ENCODE results near the gene PKNOX1.
"Not testable (repeated sequence)": the region's sequence is repeated elsewhere in the genome, so short reads cannot be mapped to it uniquely, and the experiment has no call there.

DNA sequence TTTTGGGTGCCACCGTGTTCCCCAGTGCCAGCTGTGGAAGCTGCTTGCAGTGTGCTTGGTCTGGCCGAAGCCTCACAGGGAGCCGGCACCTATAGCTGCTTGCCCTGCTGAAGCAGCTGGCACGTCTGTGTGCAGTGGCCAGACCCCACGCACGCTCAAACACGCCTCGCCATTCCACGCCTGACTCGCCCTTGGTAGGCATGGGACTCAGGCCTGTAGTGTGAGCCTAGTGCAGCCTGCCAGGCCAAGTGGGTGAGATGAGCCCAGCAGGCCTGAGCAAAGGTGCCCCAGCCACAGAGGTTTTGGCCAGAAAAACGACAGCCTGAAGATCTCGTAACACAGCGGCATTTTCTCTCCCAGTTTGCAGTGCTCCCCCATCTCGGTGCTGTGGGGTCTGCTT lies 68.9 kb downstream of the PKNOX1 start:
- TF ChIP-seq, protein P1, sequence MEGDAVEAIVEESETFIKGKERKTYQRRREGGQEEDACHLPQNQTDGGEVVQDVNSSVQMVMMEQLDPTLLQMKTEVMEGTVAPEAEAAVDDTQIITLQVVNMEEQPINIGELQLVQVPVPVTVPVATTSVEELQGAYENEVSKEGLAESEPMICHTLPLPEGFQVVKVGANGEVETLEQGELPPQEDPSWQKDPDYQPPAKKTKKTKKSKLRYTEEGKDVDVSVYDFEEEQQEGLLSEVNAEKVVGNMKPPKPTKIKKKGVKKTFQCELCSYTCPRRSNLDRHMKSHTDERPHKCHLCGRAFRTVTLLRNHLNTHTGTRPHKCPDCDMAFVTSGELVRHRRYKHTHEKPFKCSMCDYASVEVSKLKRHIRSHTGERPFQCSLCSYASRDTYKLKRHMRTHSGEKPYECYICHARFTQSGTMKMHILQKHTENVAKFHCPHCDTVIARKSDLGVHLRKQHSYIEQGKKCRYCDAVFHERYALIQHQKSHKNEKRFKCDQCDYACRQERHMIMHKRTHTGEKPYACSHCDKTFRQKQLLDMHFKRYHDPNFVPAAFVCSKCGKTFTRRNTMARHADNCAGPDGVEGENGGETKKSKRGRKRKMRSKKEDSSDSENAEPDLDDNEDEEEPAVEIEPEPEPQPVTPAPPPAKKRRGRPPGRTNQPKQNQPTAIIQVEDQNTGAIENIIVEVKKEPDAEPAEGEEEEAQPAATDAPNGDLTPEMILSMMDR (IDR thresholded peaks at IDR 0.05) = not testable (repeated sequence)
- not testable (repeated sequence) for TF ChIP-seq POLR2A, POLR2AphosphoS5 (IDR thresholded peaks at IDR 0.05)
